Measurements from ENCODE around the gene RPTN.

RPTN gene

DNA sequence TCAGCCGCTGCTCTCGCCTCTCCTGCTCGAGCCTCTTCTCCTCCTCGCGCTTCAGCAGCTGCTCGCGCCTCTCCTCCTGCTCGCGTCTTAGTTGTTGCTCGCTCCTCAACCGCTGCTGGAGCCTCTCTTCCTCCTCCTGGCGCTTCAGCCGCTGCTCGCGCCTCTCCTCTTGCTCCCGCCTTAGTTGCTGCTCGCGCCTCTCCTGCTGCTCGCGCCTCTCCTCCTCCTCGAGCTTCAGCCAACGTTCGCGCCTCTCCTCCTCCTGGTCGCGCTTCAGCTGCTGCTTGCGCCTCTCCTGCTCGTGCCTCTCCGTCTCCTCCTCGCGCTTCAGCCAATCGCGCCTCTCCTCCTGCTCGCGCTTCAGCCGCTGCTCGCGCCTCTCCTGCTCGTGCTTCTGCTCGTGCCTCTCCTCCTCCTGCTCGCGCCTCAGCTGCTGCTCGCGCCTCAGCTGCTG is 47.5 kb downstream of the RPTN start:
- Histone ChIP-seq H3K4me1 (ENCODE audit: control insufficient read depth, insufficient read depth, low read length) (no peaks in the 10 kb centered on the region), H3K9me3 (ENCODE audit: control insufficient read depth, low read length) (no peaks in the 10 kb centered on the region), H3K27me3 (ENCODE audit: control insufficient read depth, insufficient read depth, low read length, poor library complexity, severe bottlenecking) (peaks cover 92% of the 10 kb centered on the region), H3K4me3 (ENCODE audit: insufficient read depth, low read depth, low read length) (no peak overlapping the region), H3K36me3 (ENCODE audit: control insufficient read depth, insufficient read depth, low read length) (no peaks in the 10 kb centered on the region), H3K27ac (ENCODE audit: insufficient read depth, low read depth, low read length, poor library complexity, severe bottlenecking) (no peak overlapping the region)
- WGBS, 2 experiments: 11 to 12% methylated on average over 44 of the region's 44 CpGs

- 16 to 17% methylated on average over 60 of the region's 60 CpGs for WGBS, 2 experiments
- no peaks in the 10 kb centered on the region for H3K9me3 ChIP-seq (ENCODE audit: control insufficient read depth, low read length)
- H3K27ac ChIP-seq (ENCODE audit: insufficient read depth, low read depth, low read length, poor library complexity, severe bottlenecking): no peak overlapping the region
- peak overlapping the region; percentile 5 for H3K4me3 ChIP-seq (ENCODE audit: insufficient read depth, low read depth, low read length)
- H3K36me3 ChIP-seq (ENCODE audit: control insufficient read depth, insufficient read depth, low read length): no peaks in the 10 kb centered on the region
- peaks cover 94% of the 10 kb centered on the region for H3K27me3 ChIP-seq (ENCODE audit: control insufficient read depth, insufficient read depth, low read length, poor library complexity, severe bottlenecking)
- H3K4me1 ChIP-seq (ENCODE audit: control insufficient read depth, insufficient read depth, low read length): no peaks in the 10 kb centered on the region
These were observed 48.0 kb downstream of the RPTN start for GRCh38 chr1:152110860-152111514.

DNA sequence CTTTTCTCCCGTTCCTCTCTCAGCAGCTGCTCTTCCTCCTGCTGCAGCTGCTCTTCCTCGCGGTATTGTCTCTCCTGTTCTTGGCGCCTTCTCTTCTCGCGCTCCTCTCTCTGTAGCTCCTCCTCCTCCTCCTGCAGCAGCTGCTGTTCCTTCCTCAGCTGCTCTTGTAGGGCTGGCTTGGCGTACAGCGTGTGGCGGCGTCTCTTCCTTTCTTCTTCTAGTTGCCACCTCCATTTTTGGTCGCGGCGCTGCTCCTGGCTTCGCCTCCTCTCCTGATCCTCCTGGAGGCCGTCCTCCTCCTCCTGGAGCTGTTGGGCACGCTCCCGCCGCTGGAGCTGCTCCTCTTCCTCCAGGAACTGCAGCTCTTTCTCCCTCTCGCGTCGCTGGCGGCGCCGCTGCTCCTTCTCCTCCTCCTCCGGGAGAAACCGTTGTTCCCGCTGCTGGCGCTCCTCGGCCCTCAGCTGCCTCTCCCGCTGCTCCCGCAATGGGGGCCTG is 48.6 kb downstream of the RPTN start:
- H3K9me3 ChIP-seq (ENCODE audit: control insufficient read depth, low read length): no peaks in the 10 kb centered on the region

GRCh38 chr1:152109998-152110294 is 49.1 kb downstream of the RPTN start:
- WGBS, 2 experiments: 52 to 54% methylated on average over 15 of the region's 15 CpGs
- Histone ChIP-seq H3K36me3 (ENCODE audit: control insufficient read depth, insufficient read depth, low read length) (no peaks in the 10 kb centered on the region), H3K27me3 (ENCODE audit: control insufficient read depth, insufficient read depth, low read length, poor library complexity, severe bottlenecking) (peaks cover 99% of the 10 kb centered on the region), H3K4me1 (ENCODE audit: control insufficient read depth, insufficient read depth, low read length) (no peaks in the 10 kb centered on the region), H3K9me3 (ENCODE audit: control insufficient read depth, low read length) (no peaks in the 10 kb centered on the region), H3K4me3 (ENCODE audit: insufficient read depth, low read depth, low read length) (no peak overlapping the region), H3K27ac (ENCODE audit: insufficient read depth, low read depth, low read length, poor library complexity, severe bottlenecking) (no peak overlapping the region)

More for the DNA sequence above, 48.6 kb downstream of the RPTN start:
- no peaks in the 10 kb centered on the region for H3K36me3 ChIP-seq (ENCODE audit: control insufficient read depth, insufficient read depth, low read length)
- WGBS, 2 experiments: 22 to 25% methylated on average over 31 of the region's 31 CpGs
- peaks cover 100% of the 10 kb centered on the region for H3K27me3 ChIP-seq (ENCODE audit: control insufficient read depth, insufficient read depth, low read length, poor library complexity, severe bottlenecking)
- H3K4me3 ChIP-seq (ENCODE audit: insufficient read depth, low read depth, low read length): peak overlapping the region; percentile 5
- no peaks in the 10 kb centered on the region for H3K4me1 ChIP-seq (ENCODE audit: control insufficient read depth, insufficient read depth, low read length)
- H3K27ac ChIP-seq (ENCODE audit: insufficient read depth, low read depth, low read length, poor library complexity, severe bottlenecking): no peak overlapping the region

- Histone ChIP-seq H3K4me1 (ENCODE audit: control insufficient read depth, insufficient read depth, low read length) (no peaks in the 10 kb centered on the region), H3K4me3 (ENCODE audit: insufficient read depth, low read depth, low read length) (no peak overlapping the region), H3K36me3 (ENCODE audit: control insufficient read depth, insufficient read depth, low read length) (no peaks in the 10 kb centered on the region), H3K27me3 (ENCODE audit: control insufficient read depth, insufficient read depth, low read length, poor library complexity, severe bottlenecking) (peaks cover 99% of the 10 kb centered on the region), H3K9me3 (ENCODE audit: control insufficient read depth, low read length) (no peaks in the 10 kb centered on the region), H3K27ac (ENCODE audit: insufficient read depth, low read depth, low read length, poor library complexity, severe bottlenecking) (no peak overlapping the region)
- WGBS, 2 experiments: 39 to 41% methylated on average over 31 of the region's 31 CpGs
These were observed 49.6 kb downstream of the RPTN start for GRCh38 chr1:152109231-152109997.

- 45 to 49% methylated on average over 28 of the region's 28 CpGs for WGBS, 2 experiments
- no peak overlapping the region for H3K27ac ChIP-seq (ENCODE audit: insufficient read depth, low read depth, low read length, poor library complexity, severe bottlenecking)
- peaks cover 97% of the 10 kb centered on the region for H3K27me3 ChIP-seq (ENCODE audit: control insufficient read depth, insufficient read depth, low read length, poor library complexity, severe bottlenecking)
- no peak overlapping the region for H3K4me3 ChIP-seq (ENCODE audit: insufficient read depth, low read depth, low read length)
- no peaks in the 10 kb centered on the region for H3K4me1 ChIP-seq (ENCODE audit: control insufficient read depth, insufficient read depth, low read length)
- H3K9me3 ChIP-seq (ENCODE audit: control insufficient read depth, low read length): no peaks in the 10 kb centered on the region
- no peaks in the 10 kb centered on the region for H3K36me3 ChIP-seq (ENCODE audit: control insufficient read depth, insufficient read depth, low read length)
These were observed 50.2 kb downstream of the RPTN start for GRCh38 chr1:152108882-152109222.

DNA sequence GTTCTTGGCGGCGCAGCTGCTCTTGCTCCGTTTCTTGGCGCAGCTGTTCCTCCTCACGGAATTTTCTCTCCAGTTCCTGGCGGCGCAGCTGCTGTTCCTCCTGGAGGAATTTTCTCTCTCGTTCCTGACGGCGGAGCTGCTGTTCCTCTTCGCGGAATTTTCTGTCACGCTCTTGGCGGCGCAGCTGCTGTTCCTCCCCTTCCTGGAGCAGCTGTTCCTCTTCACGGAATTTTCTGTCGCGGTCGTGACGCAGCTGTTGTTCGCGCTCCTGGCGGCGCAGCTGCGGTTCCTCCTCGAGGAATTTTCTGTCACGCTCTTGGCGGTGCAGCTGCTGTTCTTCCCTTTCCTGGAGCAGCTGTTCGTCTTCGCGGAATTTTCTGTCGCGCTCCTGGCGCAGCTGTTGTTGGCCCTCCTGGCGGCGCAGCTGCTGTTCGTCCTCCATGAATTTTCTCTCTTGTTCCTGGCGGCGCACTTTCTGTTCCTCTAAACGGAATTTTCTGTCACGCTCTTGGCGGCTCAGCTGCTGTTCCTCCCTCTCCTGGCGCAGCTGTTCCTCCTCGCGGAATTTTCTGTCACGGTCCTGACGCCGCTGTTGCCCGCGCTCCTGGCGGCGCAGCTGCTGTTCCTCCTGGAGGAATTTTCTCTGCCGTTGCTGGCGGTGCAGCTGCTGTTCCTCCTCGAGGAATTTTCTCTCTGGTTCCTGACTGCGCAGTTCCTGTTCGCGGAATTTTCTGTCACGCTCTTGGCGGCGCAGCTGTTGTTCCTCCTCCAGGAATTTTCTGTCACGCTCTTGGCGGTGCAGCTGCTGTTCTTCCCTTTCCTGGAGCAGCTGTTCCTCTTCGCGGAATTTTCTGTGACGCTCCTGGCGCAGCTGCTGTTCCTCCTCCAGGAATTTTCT is 50.8 kb downstream of the RPTN start:
- Histone ChIP-seq H3K4me3 (ENCODE audit: insufficient read depth, low read depth, low read length) (no peak overlapping the region), H3K4me1 (ENCODE audit: control insufficient read depth, insufficient read depth, low read length) (no peaks in the 10 kb centered on the region), H3K27me3 (ENCODE audit: control insufficient read depth, insufficient read depth, low read length, poor library complexity, severe bottlenecking) (peaks cover 91% of the 10 kb centered on the region), H3K27ac (ENCODE audit: insufficient read depth, low read depth, low read length, poor library complexity, severe bottlenecking) (no peak overlapping the region), H3K36me3 (ENCODE audit: control insufficient read depth, insufficient read depth, low read length) (no peaks in the 10 kb centered on the region), H3K9me3 (ENCODE audit: control insufficient read depth, low read length) (no peaks in the 10 kb centered on the region)
- 32 to 35% methylated on average over 67 of the region's 67 CpGs for WGBS, 2 experiments

- no peak overlapping the region for H3K27ac ChIP-seq (ENCODE audit: insufficient read depth, low read depth, low read length, poor library complexity, severe bottlenecking)
- H3K9me3 ChIP-seq (ENCODE audit: control insufficient read depth, low read length): no peaks in the 10 kb centered on the region
- no peaks in the 10 kb centered on the region for H3K36me3 ChIP-seq (ENCODE audit: control insufficient read depth, insufficient read depth, low read length)
- peaks cover 82% of the 10 kb centered on the region for H3K27me3 ChIP-seq (ENCODE audit: control insufficient read depth, insufficient read depth, low read length, poor library complexity, severe bottlenecking)
- H3K4me3 ChIP-seq (ENCODE audit: insufficient read depth, low read depth, low read length): no peak overlapping the region
- H3K4me1 ChIP-seq (ENCODE audit: control insufficient read depth, insufficient read depth, low read length): no peaks in the 10 kb centered on the region
- WGBS, 2 experiments: 38 to 40% methylated on average over 41 of the region's 41 CpGs
These were observed 51.7 kb downstream of the RPTN start for GRCh38 chr1:152107031-152107983.

DNA sequence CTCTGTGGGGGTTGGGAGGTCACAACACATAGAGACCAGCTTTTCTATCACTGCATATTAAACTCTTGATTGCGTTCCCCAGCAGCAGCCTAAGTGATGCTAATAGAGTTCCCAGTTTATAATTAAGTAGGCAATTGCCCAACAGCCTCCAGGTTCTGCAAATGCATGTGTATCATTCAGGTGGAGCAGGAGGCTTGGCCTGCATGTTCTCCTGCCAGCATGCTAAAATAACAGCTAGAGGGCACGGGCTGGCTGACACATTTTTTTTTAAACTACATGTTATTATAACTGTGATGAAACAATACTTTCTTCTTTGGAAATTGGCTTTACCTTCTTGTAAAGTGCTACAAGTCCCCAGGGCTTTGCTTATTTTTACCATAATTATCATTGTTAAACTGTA is 54.2 kb downstream of the RPTN start:
- 46 to 69% methylated on average over 1 to 2 of the region's 2 CpGs for WGBS, 2 experiments
- Histone ChIP-seq H3K36me3 (ENCODE audit: control insufficient read depth, insufficient read depth, low read length) (no peaks in the 10 kb centered on the region), H3K27ac (ENCODE audit: insufficient read depth, low read depth, low read length, poor library complexity, severe bottlenecking) (no peak overlapping the region), H3K4me3 (ENCODE audit: insufficient read depth, low read depth, low read length) (no peak overlapping the region), H3K9me3 (ENCODE audit: control insufficient read depth, low read length) (no peaks in the 10 kb centered on the region), H3K27me3 (ENCODE audit: control insufficient read depth, insufficient read depth, low read length, poor library complexity, severe bottlenecking) (peaks cover 57% of the 10 kb centered on the region), H3K4me1 (ENCODE audit: control insufficient read depth, insufficient read depth, low read length) (no peaks in the 10 kb centered on the region)
